Body of pancreas (tissue), 4 donors: Measurements from ENCODE around the gene DPYD. TPM values are rescaled to one million over a fixed set of nuclear protein-coding genes. Genes with fewer than 3 reads are reported as not detected.
"Not testable (repeated sequence)": the region's sequence is repeated elsewhere in the genome, so short reads cannot be mapped to it uniquely, and the experiment has no call there.

Experiments
- ATAC-seq: fragments of 150-250 bp; one replicate; pipeline ENCODE4 v1.9.1; 2016
- DNase-seq, 4 donors: peaks; one replicate each; pipeline ENCODE4 v3.0.0-alpha.2; 2019
- H3K27ac ChIP-seq, 4 donors: fragments of 200-600 bp; sonication (generic); 1 replicate in 3 of 4; 2 replicates in 1 of 4; pipeline versions ENCODE4 v1.5.1 to v1.6.1; 2016 to 2019; ENCODE audit warnings: mild to moderate bottlenecking in 1 of 4, mixed read lengths in 1 of 4, moderate library complexity in 1 of 4
- H3K27me3 ChIP-seq, 2 donors: fragments of 200-600 bp; sonication (generic); one replicate each; pipeline ENCODE4 v1.6.0; 2016; ENCODE audit warnings: mild to moderate bottlenecking in 1 of 2
- H3K36me3 ChIP-seq, 2 donors: fragments of 200-600 bp; sonication (generic); replicated peaks in 1 of 2; 2 replicates each; pipeline ENCODE4 v1.5.1; 2016; ENCODE audit warnings: low read depth in 2 of 2; ENCODE audit not compliant: insufficient read depth in 1 of 2
- H3K4me1 ChIP-seq: fragments of 200-600 bp; sonication (generic); one replicate; pipeline ENCODE4 v1.6.0; 2016
- H3K4me3 ChIP-seq, 2 donors: fragments of 200-600 bp; sonication (generic); 1 replicate in 1 of 2; 2 replicates in 1 of 2; pipeline ENCODE4 v1.5.1; 2016 to 2019
- H3K9me3 ChIP-seq, 3 donors: fragments of 200-600 bp; sonication (generic); 1 replicate in 2 of 3; 2 replicates in 1 of 3; pipeline ENCODE4 v1.5.1; 2016
- CTCF ChIP-seq, 7 experiments: fragments of 450-650 bp in 4 of 7; fragments of 200-600 bp in 3 of 7; sonication (generic) in 3 of 7; IDR thresholded peaks; one replicate each; pipeline ENCODE4 v1.5.1; 2016 to 2019; ENCODE audit warnings: antibody characterized with exemption in 7 of 7
- POLR2A ChIP-seq, 3 donors: fragments of 450-650 bp; IDR thresholded peaks; one replicate each; pipeline ENCODE4 v1.6.1; 2016; ENCODE audit warnings: antibody characterized with exemption in 3 of 3, mild to moderate bottlenecking in 2 of 3
- WGBS, 2 donors: methylation state at CpG; one replicate each; pipeline ENCODE4 v1.1.5; 2017; 5-methylcytosine and 5-hydroxymethylcytosine counted together
- intact Hi-C: fragments of 100-400 bp; cut with DNase I; formaldehyde crosslinking; loops from one replicate; pipeline ENCODE4 v1.15.1; 2023
- total RNA-seq, 2 donors: library from RNA; depleted of rRNA; stranded (reverse); fragments of >200 nt; gene quantifications; one replicate each; pipeline ENCODE4 v1.1.0, GENCODE V29; 2016

The DPYD gene
- total RNA-seq, 2 donors from 2014 or later: 13.8 to 17.1 TPM

- Histone ChIP-seq H3K9me3 (no peaks in the 10 kb centered on the region), H3K4me3 (no peak overlapping the region), H3K36me3 (no peaks in the 10 kb centered on the region), H3K4me1 (no peaks in the 10 kb centered on the region), H3K27me3 (no peaks in the 10 kb centered on the region), H3K27ac (no peak overlapping the region)
- ATAC-seq (no peak), DNase-seq (no peak)
- intact Hi-C loops: no loop called here
- no peak for TF ChIP-seq CTCF (IDR thresholded peaks at IDR 0.05)
Measured at GRCh38 chr1:97247196-97247595, 673.6 kb downstream of the DPYD start.

- no peaks in the 10 kb centered on the region for H3K4me1 ChIP-seq
- no peaks in the 10 kb centered on the region for H3K27me3 ChIP-seq
- no peak overlapping the region for H3K27ac ChIP-seq
- no peak overlapping the region for H3K4me3 ChIP-seq
- no peak for DNase-seq
- WGBS, 2 donors: 33 to 64% methylated on average over 1 of the region's 1 CpG
- no peak for ATAC-seq
- TF ChIP-seq CTCF (IDR thresholded peaks at IDR 0.05): no peak
- TF ChIP-seq POLR2A (IDR thresholded peaks at IDR 0.05): no peak
- intact Hi-C loops: no loop called here
- H3K36me3 ChIP-seq: no peaks in the 10 kb centered on the region
- no peaks in the 10 kb centered on the region for H3K9me3 ChIP-seq
Measured at GRCh38 chr1:97245682-97246081, 675.2 kb downstream of the DPYD start.

- TF ChIP-seq POLR2A (IDR thresholded peaks at IDR 0.05) (no peak), CTCF (IDR thresholded peaks at IDR 0.05) (no peak)
- no peak for ATAC-seq
Measured at GRCh38 chr1:97245026-97245425, 675.8 kb downstream of the DPYD start.

GRCh38 chr1:97243973-97244560 is 676.8 kb downstream of the DPYD start:
- no peaks in the 10 kb centered on the region for H3K4me1 ChIP-seq
- no peaks in the 10 kb centered on the region for H3K36me3 ChIP-seq
- WGBS, 2 donors: 77 to 82% methylated on average over 2 of the region's 2 CpGs
- no peaks in the 10 kb centered on the region for H3K27me3 ChIP-seq
- no peak overlapping the region for H3K27ac ChIP-seq
- peak in 6 of 7 experiments; percentile 6 to 42 (median 30) for TF ChIP-seq CTCF (IDR thresholded peaks at IDR 0.05)
- no peak for TF ChIP-seq POLR2A (IDR thresholded peaks at IDR 0.05)
- ATAC-seq (no peak), DNase-seq (no peak)
- H3K4me3 ChIP-seq: no peak overlapping the region
- intact Hi-C loops: no loop called here
- H3K9me3 ChIP-seq: no peaks in the 10 kb centered on the region

More at GRCh38 chr1:97245026-97245425, 675.8 kb downstream of the DPYD start:
- H3K4me3 ChIP-seq: no peak overlapping the region
- 81 to 88% methylated on average over 4 of the region's 4 CpGs for WGBS, 2 donors
- intact Hi-C loops: no loop called here
- no peaks in the 10 kb centered on the region for H3K27me3 ChIP-seq
- H3K27ac ChIP-seq: no peak overlapping the region
- no peak for DNase-seq
- H3K9me3 ChIP-seq: no peaks in the 10 kb centered on the region
- H3K4me1 ChIP-seq: no peaks in the 10 kb centered on the region
- H3K36me3 ChIP-seq: no peaks in the 10 kb centered on the region

- 73 to 78% methylated on average over 3 of the region's 3 CpGs for whole genome bisulfite sequencing, 2 donors
- DNase-seq: no peak
- Histone ChIP-seq H3K27me3 (no peaks in the 10 kb centered on the region), H3K9me3 (no peaks in the 10 kb centered on the region), H3K4me3 (no peak overlapping the region), H3K4me1 (no peaks in the 10 kb centered on the region), H3K36me3 (no peaks in the 10 kb centered on the region), H3K27ac (no peak overlapping the region)
- ATAC-seq: no peak
- TF ChIP-seq POLR2A (IDR thresholded peaks at IDR 0.05) (no peak), CTCF (IDR thresholded peaks at IDR 0.05) (no peak)
- intact Hi-C loops: no loop called here
Measured at GRCh38 chr1:97238816-97239215, 682.0 kb downstream of the DPYD start.

- WGBS, 2 donors: 90 to 100% methylated on average over 2 of the region's 2 CpGs
- not testable (repeated sequence) for ATAC-seq
Measured at GRCh38 chr1:97231354-97231753, 689.5 kb downstream of the DPYD start.

More at GRCh38 chr1:97231354-97231753, 689.5 kb downstream of the DPYD start:
- H3K36me3 ChIP-seq, H3K27ac ChIP-seq, intact Hi-C loops, H3K4me1 ChIP-seq, H3K4me3 ChIP-seq, H3K9me3 ChIP-seq, DNase-seq, H3K27me3 ChIP-seq: not testable (repeated sequence)
